MM.1S (cell line): Measurements from ENCODE around the gene LMTK2.

Experiments used
- CTCF ChIP-seq: fragments of 300-600 bp; sonication (generic); IDR thresholded peaks from 2 replicates; pipeline ENCODE4 v1.5.1; 2016; ENCODE audit warnings: antibody characterized with exemption, low read length, mixed read lengths
- EZH2 ChIP-seq: fragments of 300-600 bp; sonication (generic); optimal IDR thresholded peaks from 2 replicates; pipeline ENCODE3; 2017; ENCODE audit warnings: low read depth, mild to moderate bottlenecking, antibody characterized with exemption, low read length, mixed read lengths

GRCh38 chr7:98178762-98179490 is 72.3 kb downstream of the LMTK2 start:
- TF ChIP-seq CTCF = no peak
- TF ChIP-seq EZH2 = no peak
